Upper lobe of left lung (tissue), 4 donors: Measurements from ENCODE around the gene DXO.

Experiments used
- CTCF ChIP-seq, 6 experiments: fragments of 450-650 bp in 4 of 6; fragments of 200-600 bp in 2 of 6; sonication (generic) in 2 of 6; IDR thresholded peaks; one replicate each; pipeline ENCODE4 v1.5.1; 2016 to 2019; ENCODE audit warnings: antibody characterized with exemption in 6 of 6
- EP300 ChIP-seq, 4 donors: sonication (generic); formaldehyde crosslinking; IDR thresholded peaks; one replicate each; pipeline ENCODE4 v1.5.1; 2017; ENCODE audit warnings: antibody characterized with exemption in 4 of 4, control low read depth in 2 of 4
- POLR2A ChIP-seq, 4 donors: fragments of 450-650 bp; IDR thresholded peaks; one replicate each; pipeline ENCODE4 v1.5.1; 2016 to 2017; ENCODE audit warnings: antibody characterized with exemption in 4 of 4, mild to moderate bottlenecking in 2 of 4

GRCh38 chr6:31956796-31957195, 15.1 kb downstream of the DXO start:
- TF ChIP-seq CTCF (IDR thresholded peaks at IDR 0.05), result no peak
- TF ChIP-seq POLR2A (IDR thresholded peaks at IDR 0.05), result no peak
- no peak for TF ChIP-seq EP300 (IDR thresholded peaks at IDR 0.05)
